ENCODE results near the gene ISYNA1.
A peak's percentile ranks its signal among the peaks of the same experiment; 100 is the strongest.

ISYNA1 gene

DNA sequence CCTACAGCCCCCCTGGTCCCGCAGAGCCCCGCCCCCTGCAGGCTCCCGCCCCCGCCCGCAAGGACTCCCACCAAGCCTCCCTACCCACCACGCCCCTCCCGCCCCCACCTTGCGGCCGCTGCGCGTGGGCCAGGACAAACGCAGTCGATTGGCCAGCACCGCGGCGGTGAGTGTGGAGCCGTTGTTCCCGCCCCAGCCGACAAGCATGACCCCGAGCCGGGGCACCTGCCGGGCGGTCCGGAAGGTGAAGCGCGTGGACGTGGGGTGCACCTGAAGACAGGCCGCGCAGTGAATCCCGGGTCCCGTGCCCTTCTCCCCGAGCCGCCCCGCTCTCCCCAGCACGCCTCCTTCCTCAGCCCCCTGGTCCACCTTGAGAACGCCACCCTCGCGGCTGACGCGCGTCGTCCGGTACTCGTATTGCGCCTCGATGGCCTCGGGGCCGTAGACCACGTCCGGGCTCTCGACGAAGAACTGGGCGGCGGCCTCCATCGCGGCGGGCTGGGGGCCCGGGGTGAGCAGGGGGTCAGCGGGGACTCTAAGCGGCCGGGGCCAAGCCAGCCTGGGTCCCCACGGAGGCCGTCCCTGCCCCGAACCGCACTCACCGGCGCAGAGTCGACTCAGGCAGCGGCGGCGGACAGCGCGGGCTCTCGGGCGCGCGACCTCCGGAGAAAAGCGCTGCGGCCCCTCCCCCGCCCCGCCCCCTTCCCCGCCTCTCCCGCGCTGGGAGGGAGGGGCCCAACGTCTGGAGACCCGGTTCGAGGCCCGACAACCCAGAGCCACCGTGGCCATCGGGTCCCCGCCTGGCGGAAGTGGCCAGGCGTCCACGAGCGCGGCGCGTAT lies at the start of gene ISYNA1:
Gene ISYNA1 (minus strand): TSS at position 643 of the 840 bp plus-strand sequence. CDS start 154 bp downstream, at position 489.
- Histone ChIP-seq H3K27ac (no peak within 1 kb of the TSS), H3K27me3 (peaks cover 77% of the 10 kb centered on the region), H3K9me3 (no peaks in the 10 kb centered on the region), H3K4me1 (ENCODE audit: control insufficient read depth in 1 of 2, insufficient read depth in 1 of 2, low read depth in 1 of 2, low read length in 1 of 2) (peaks cover 19 to 34% of the 10 kb centered on the region in 2 experiments), H3K36me3 (peaks cover 15% of the 10 kb centered on the region), H3K4me3 (ENCODE audit: low read depth in 1 of 2, low read length in 1 of 2) (peak within 1 kb of the TSS; percentile 6 to 45)
- TF ChIP-seq, protein P1, sequence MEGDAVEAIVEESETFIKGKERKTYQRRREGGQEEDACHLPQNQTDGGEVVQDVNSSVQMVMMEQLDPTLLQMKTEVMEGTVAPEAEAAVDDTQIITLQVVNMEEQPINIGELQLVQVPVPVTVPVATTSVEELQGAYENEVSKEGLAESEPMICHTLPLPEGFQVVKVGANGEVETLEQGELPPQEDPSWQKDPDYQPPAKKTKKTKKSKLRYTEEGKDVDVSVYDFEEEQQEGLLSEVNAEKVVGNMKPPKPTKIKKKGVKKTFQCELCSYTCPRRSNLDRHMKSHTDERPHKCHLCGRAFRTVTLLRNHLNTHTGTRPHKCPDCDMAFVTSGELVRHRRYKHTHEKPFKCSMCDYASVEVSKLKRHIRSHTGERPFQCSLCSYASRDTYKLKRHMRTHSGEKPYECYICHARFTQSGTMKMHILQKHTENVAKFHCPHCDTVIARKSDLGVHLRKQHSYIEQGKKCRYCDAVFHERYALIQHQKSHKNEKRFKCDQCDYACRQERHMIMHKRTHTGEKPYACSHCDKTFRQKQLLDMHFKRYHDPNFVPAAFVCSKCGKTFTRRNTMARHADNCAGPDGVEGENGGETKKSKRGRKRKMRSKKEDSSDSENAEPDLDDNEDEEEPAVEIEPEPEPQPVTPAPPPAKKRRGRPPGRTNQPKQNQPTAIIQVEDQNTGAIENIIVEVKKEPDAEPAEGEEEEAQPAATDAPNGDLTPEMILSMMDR (IDR thresholded peaks at IDR 0.05), result no peak

- Histone ChIP-seq H3K36me3 (no peaks in the 10 kb centered on the region), H3K9me3 (no peaks in the 10 kb centered on the region), H3K27me3 (no peaks in the 10 kb centered on the region), H3K4me3 (ENCODE audit: low read depth in 1 of 2, low read length in 1 of 2) (no peak overlapping the region), H3K4me1 (ENCODE audit: control insufficient read depth in 1 of 2, insufficient read depth in 1 of 2, low read depth in 1 of 2, low read length in 1 of 2) (peaks cover 67 to 93% of the 10 kb centered on the region in 2 experiments), H3K27ac (peak overlapping the region; percentile 49)
- TF ChIP-seq, protein P1 (IDR thresholded peaks at IDR 0.05), result no peak
Measured at GRCh38 chr19:18486746-18487145, 48.8 kb upstream of the ISYNA1 start.

DNA sequence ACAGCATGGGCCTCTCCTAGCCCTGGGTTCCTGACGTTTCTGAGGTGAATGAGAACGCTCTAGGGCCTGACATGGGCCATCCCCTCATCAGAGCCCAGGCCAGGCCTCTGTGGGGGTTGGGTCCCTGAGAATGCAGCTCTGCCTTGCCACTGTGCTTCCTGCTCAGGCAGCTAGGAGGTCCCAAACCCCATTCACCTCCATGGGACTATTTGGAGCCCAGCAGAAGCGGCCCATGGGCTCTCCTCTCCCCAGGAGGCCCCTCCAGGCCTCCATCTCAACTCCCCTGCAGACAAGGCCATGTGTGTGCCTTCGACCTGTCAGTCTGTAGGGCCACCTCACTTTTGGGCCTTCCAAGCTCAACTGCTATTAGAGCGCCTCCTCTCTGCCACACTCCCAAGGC lies 47.1 kb upstream of the ISYNA1 start:
- no peaks in the 10 kb centered on the region for H3K27me3 ChIP-seq
- no peaks in the 10 kb centered on the region for H3K36me3 ChIP-seq
- TF ChIP-seq, protein P1 (IDR thresholded peaks at IDR 0.05), result no peak
- H3K4me3 ChIP-seq (ENCODE audit: low read depth in 1 of 2, low read length in 1 of 2), result no peak overlapping the region
- no peaks in the 10 kb centered on the region for H3K9me3 ChIP-seq
- peaks cover 77 to 96% of the 10 kb centered on the region in 2 experiments for H3K4me1 ChIP-seq (ENCODE audit: control insufficient read depth in 1 of 2, insufficient read depth in 1 of 2, low read depth in 1 of 2, low read length in 1 of 2)
- peak overlapping the region; percentile 65 for H3K27ac ChIP-seq

- Histone ChIP-seq H3K4me3 (ENCODE audit: low read depth in 1 of 2, low read length in 1 of 2) (no peak overlapping the region), H3K9me3 (no peaks in the 10 kb centered on the region), H3K27ac (peak overlapping the region; percentile 65), H3K36me3 (no peaks in the 10 kb centered on the region), H3K27me3 (no peaks in the 10 kb centered on the region), H3K4me1 (ENCODE audit: control insufficient read depth in 1 of 2, insufficient read depth in 1 of 2, low read depth in 1 of 2, low read length in 1 of 2) (peaks cover 87 to 98% of the 10 kb centered on the region in 2 experiments)
- TF ChIP-seq, protein P1 (IDR thresholded peaks at IDR 0.05), result no peak
Measured at GRCh38 chr19:18483119-18483890, 45.4 kb upstream of the ISYNA1 start.

GRCh38 chr19:18481505-18482222 lies 43.7 kb upstream of the ISYNA1 start:
- Histone ChIP-seq H3K36me3 (no peaks in the 10 kb centered on the region), H3K4me3 (ENCODE audit: low read depth in 1 of 2, low read length in 1 of 2) (peak overlapping the region in 1 of 2 experiments; percentile 62), H3K27ac (peak overlapping the region; percentile 99), H3K9me3 (no peaks in the 10 kb centered on the region), H3K4me1 (ENCODE audit: control insufficient read depth in 1 of 2, insufficient read depth in 1 of 2, low read depth in 1 of 2, low read length in 1 of 2) (peaks cover 98 to 99% of the 10 kb centered on the region in 2 experiments), H3K27me3 (no peaks in the 10 kb centered on the region)
- TF ChIP-seq, protein P1 (IDR thresholded peaks at IDR 0.05), result no peak

All from neutrophil (primary cell).